Stimulated activated CD4-positive, alpha-beta T cell treated with anti-CD3 and anti-CD28 coated beads, TNF-alpha, amount 100 ng/mL, for 1 hour (primary cell): ENCODE measurements around the gene COL23A1.

Experiments
- DNase-seq, 3 donors: peaks; one replicate each; pipeline ENCODE4 v3.0.0-alpha.2; 2020; ENCODE audit warnings: low read depth in 3 of 3, low spot score in 1 of 3

The COL23A1 gene

GRCh38 chr5:178590141-178590923 is at the start of gene COL23A1:
COL23A1 (minus strand) TSS chr5:178590393.
- peak in 1 of 3 donors; percentile 12 for DNase-seq

- DNase-seq, result no peak
Measured at GRCh38 chr5:178637356-178638074, 47.3 kb upstream of the COL23A1 start.

- no peak for DNase-seq
Measured at GRCh38 chr5:178632285-178632684, 42.1 kb upstream of the COL23A1 start.

- DNase-seq, result no peak
Measured at GRCh38 chr5:178630951-178631350, 40.8 kb upstream of the COL23A1 start.

DNA sequence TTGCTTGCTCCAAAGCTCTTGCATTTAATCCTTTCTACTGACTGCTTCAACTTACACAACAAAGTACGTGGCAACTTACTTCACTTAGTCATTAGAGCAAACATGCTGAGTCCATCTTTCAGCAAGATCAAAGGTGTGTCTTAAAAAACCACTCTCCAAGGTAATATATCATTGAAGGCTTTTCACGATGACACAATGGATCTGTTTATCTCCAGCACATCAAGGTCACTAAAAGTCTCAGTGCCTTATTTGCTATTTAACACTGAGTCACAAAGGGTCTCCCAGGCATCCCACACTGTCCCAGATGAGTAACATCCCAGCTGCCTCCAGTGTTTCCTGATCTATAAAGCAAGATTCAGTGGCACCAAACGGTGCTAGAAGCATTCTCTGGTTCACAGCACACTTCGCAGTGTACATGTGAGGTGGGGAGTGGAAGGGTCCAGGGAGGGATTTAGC is 40.3 kb upstream of the COL23A1 start:
- no peak for DNase-seq

- DNase-seq, result no peak
Measured at GRCh38 chr5:178627259-178627598, 37.0 kb upstream of the COL23A1 start.

DNA sequence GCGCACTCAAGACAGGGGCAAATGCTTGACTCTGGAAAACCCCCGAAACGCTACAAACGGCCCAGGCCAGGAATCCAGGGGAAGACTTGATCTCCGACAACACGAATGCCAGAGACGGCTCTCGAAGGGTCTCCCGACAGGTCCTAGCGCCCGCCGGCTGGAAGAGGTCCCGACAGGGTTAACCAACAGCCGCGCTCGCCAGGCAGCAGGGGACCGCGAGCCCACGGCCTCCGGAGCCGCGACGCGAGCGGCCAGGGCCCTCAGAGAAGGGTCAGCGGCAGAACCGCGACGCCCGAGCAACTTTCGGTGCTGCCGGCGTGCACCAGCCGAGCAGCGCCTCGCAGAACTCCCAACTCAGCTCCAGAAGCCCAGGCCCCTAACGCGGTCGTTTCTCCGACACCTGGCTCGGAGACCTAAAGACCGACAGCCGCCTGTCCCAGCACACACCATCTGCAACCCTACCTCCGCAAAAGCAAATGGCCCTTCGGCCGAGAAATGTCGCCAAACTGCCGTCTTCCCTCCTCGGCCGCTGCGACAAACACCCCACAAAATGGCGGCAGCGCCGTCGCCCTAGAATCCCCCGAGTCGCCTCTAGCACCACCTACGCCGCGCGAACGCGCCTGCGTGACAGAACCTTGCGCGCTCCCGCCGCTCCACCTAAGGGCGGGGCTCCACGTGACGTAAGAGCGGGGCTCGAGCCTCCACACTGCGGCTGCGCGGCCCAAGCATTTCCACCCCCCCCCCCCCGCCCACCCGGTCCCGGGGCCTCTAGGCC is 36.5 kb upstream of the COL23A1 start, which contains the start of gene CLK4:
Gene CLK4 (minus strand): TSS at position 567 of the 775 bp plus-strand sequence. CDS start 3,634 bp downstream, outside the sequence.
- peak; percentile 89 to 98 (median 95) for DNase-seq

- DNase-seq, result no peak
Measured at GRCh38 chr5:178625679-178626483, 35.7 kb upstream of the COL23A1 start.

DNA sequence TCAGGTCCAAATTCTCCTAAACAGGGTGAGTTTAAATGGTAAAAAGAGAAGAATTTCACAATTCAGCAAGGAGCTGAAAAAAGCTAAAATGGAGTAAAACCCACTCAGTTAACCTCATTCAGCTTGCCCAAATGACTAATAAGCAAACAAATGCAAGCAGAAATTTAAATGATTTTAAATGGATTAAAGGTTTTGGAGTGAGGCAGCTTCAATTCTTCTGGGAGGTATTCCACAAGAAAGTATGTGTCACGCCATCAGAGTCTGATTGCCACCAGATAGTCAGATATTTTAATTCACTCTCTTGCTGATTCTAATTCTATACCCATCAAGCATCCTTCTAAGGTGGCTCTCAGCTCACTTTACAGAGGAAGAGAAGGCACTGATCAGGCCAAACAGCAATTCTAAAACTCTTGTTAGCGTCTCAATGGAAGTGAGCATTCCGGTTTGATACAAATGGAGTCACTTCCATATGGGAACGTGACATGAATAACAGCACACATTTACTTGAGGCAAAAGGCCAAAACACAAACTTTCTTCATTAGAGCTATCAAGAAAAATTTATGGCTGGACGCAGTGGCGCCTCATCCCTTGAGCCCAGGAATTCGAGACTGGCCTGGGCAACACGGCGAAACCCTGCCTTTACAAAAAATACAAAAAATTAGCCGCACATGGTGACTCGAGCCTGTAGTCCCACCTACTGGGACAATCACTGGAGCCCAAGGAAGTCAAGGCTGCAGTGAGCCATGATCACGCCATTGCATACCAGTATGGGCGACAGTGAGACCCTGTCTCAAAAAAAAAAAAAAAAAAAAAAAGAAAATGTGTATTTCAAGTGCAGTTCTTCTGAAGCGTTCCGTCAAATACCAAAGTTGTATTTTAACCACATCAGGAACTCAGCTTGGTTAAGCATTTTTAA is 34.7 kb upstream of the COL23A1 start:
- no peak for DNase-seq

GRCh38 chr5:178622679-178623247 is 32.6 kb upstream of the COL23A1 start:
- DNase-seq, result no peak

DNA sequence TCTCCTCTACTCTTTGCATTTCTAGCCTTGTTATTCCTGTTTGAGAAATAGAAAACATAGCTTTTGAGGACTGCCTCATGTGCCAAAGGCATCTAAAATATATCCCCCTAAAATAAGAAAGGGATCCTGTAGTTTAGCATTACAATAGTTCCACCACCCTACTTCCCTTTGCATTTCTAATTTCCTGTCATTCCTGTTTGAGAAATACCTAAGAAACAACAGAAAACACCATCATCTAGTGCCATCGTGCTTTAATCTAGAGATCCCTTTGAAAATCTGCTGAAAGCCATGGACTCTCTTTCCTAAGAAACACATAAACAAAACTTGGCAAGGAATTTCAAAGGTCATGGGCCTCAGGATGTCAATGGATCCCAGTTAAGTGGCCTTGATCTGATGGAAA is 29.2 kb upstream of the COL23A1 start:
- no peak for DNase-seq

DNA sequence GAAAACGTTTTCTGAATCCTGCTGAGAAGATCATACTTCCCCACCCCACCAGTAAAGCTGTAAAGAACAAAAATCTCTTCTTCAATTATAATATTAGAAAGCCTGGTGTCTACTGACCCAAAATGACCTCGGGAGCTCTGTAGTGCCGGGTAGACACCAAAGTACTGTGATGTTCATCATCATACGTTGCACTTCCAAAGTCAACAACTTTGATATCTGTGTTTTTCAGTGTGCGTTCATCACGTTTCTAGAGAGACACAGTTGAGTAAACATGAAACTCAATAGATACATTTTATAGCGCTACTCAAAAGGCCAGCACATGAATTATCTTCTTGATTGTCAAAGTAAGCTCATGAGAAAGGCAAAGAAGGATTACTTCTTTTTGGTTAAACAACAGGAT is 22.1 kb upstream of the COL23A1 start:
- DNase-seq, result no peak

- no peak for DNase-seq
Measured at GRCh38 chr5:178606269-178606668, 16.1 kb upstream of the COL23A1 start.

DNA sequence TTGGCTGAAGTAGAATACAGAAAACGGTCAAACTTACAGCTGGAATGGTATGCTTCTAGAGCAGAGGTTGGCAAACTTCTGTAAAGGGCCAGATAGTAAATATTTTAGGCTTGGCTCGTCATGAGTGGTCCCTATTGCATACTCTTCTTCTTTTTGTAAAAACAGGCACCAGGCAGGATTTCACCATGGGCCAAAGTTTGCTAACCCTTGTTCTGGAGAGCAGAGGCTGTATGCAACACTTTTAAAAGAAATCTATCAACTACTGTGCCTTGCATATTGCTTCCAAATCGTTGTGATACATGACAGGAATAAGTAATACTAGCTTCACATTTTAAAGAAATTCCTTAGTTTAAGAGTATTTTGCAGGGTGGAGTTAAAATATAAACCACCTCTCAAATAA is 15.6 kb upstream of the COL23A1 start:
- DNase-seq, result no peak

DNA sequence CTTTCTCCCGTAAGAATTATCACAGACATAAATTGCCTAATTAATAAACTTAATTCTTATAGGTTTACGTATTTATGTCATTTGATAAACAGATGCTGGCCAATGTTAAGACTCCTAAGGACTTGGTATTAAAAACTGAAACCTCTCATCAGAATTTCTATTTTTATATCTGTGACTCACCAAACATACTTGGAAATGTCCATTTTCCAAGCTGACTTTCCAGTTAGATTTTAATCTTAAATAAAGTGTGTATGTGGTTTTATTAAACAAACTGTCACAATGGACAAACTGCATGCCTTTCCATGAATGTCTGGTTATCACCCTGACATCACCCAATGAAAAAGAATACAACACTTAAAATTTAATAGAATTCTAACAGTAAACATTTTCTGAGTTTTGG is 12.6 kb upstream of the COL23A1 start:
- no peak for DNase-seq

GRCh38 chr5:178595750-178596149 is 5.6 kb upstream of the COL23A1 start:
- DNase-seq, result no peak

- DNase-seq, result no peak
Measured at GRCh38 chr5:178595150-178595549, 5.0 kb upstream of the COL23A1 start.

- DNase-seq, result no peak
Measured at GRCh38 chr5:178590924-178591423, 781 bp upstream of the COL23A1 start.
